Measurements from ENCODE around the gene KCNK15.

KCNK15 gene

GRCh38 chr20:44715499-44716308 lies 30.0 kb upstream of the KCNK15 start:
- DNase-seq (ENCODE audit: low spot score): no peak

- DNase-seq (ENCODE audit: low spot score): no peak
These were observed 29.2 kb upstream of the KCNK15 start for GRCh38 chr20:44716309-44717106.

GRCh38 chr20:44717986-44718385 lies 27.7 kb upstream of the KCNK15 start:
- DNase-seq (ENCODE audit: low spot score): no peak

- no peak for DNase-seq (ENCODE audit: low spot score)
These were observed 25.8 kb upstream of the KCNK15 start for GRCh38 chr20:44719841-44720240.

- DNase-seq (ENCODE audit: low spot score): no peak
These were observed 25.1 kb upstream of the KCNK15 start for GRCh38 chr20:44720621-44720996.

- no peak for DNase-seq (ENCODE audit: low spot score)
These were observed 24.5 kb upstream of the KCNK15 start for GRCh38 chr20:44720997-44721784.

GRCh38 chr20:44721785-44722054 lies 23.9 kb upstream of the KCNK15 start:
- DNase-seq (ENCODE audit: low spot score): no peak

GRCh38 chr20:44722990-44723389 lies 22.7 kb upstream of the KCNK15 start:
- DNase-seq (ENCODE audit: low spot score): no peak

- DNase-seq (ENCODE audit: low spot score): no peak
These were observed 22.3 kb upstream of the KCNK15 start for GRCh38 chr20:44723391-44723790.

GRCh38 chr20:44723798-44724362 lies 21.8 kb upstream of the KCNK15 start:
- no peak for DNase-seq (ENCODE audit: low spot score)

- DNase-seq (ENCODE audit: low spot score): no peak
These were observed 21.1 kb upstream of the KCNK15 start for GRCh38 chr20:44724423-44725091.

GRCh38 chr20:44725837-44726236 lies 19.8 kb upstream of the KCNK15 start:
- no peak for DNase-seq (ENCODE audit: low spot score)

- no peak for DNase-seq (ENCODE audit: low spot score)
These were observed 18.6 kb upstream of the KCNK15 start for GRCh38 chr20:44727039-44727438.

GRCh38 chr20:44727651-44728050 lies 18.0 kb upstream of the KCNK15 start:
- no peak for DNase-seq (ENCODE audit: low spot score)

- DNase-seq (ENCODE audit: low spot score): no peak
These were observed 16.7 kb upstream of the KCNK15 start for GRCh38 chr20:44728801-44729443.

GRCh38 chr20:44730441-44730840 lies 15.2 kb upstream of the KCNK15 start:
- no peak for DNase-seq (ENCODE audit: low spot score)

- DNase-seq (ENCODE audit: low spot score): no peak
These were observed 14.0 kb upstream of the KCNK15 start for GRCh38 chr20:44731657-44732056.

GRCh38 chr20:44732327-44732726 lies 13.3 kb upstream of the KCNK15 start:
- no peak for DNase-seq (ENCODE audit: low spot score)

- DNase-seq (ENCODE audit: low spot score): peak; percentile 49
These were observed 12.2 kb upstream of the KCNK15 start for GRCh38 chr20:44733341-44734069.

GRCh38 chr20:44734938-44735337 lies 10.7 kb upstream of the KCNK15 start:
- DNase-seq (ENCODE audit: low spot score): no peak

- no peak for DNase-seq (ENCODE audit: low spot score)
These were observed 9.9 kb upstream of the KCNK15 start for GRCh38 chr20:44735816-44736169.
